ENCODE data around the gene CR1. TPM values are rescaled to one million over a fixed set of nuclear protein-coding genes. Genes with fewer than 3 reads are reported as not detected.
"Not testable (repeated sequence)": the region's sequence is repeated elsewhere in the genome, so short reads cannot be mapped to it uniquely, and the experiment has no call there.

CR1 gene
- total RNA-seq, 1 experiment from 2014 or later: not detected

DNA sequence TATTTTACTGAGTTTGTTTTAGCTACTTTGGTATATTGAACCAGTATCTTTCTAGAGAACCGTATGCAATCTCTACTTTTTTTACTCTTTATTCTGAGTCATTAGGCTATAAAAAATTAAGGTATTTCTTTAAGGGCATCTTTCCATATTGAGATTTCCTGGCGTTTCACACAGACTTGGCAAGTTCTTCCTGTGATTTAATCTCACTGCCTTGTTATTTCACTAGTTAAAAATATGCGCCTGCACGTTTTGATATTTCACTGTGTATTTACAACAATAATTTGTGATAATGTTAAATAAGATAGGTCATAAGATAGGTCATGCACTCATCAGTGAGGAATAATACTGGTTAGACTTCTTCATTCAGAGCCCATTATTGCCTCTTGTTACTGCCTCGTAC, 132.8 kb downstream of the CR1 start:
- no peaks in the 10 kb centered on the region for H3K36me3 ChIP-seq
- no peaks in the 10 kb centered on the region for H3K27me3 ChIP-seq (replicated peaks)
- H3K4me3 ChIP-seq: no peak overlapping the region
- H3K9me3 ChIP-seq (replicated peaks): no peaks in the 10 kb centered on the region
- no peak for DNase-seq (ENCODE audit: low read depth in 1 of 2, low spot score in 2 of 2)
- no peaks in the 10 kb centered on the region for H3K4me1 ChIP-seq (replicated peaks)
- H3K27ac ChIP-seq: no peak overlapping the region

- no peaks in the 10 kb centered on the region for H3K9me3 ChIP-seq (replicated peaks)
- H3K27ac ChIP-seq: no peak overlapping the region
- H3K36me3 ChIP-seq: no peaks in the 10 kb centered on the region
- H3K4me1 ChIP-seq (replicated peaks): no peaks in the 10 kb centered on the region
- no peak for DNase-seq (ENCODE audit: low read depth in 1 of 2, low spot score in 2 of 2)
- H3K4me3 ChIP-seq: no peak overlapping the region
- H3K27me3 ChIP-seq (replicated peaks): no peaks in the 10 kb centered on the region
These were observed 135.2 kb downstream of the CR1 start for GRCh38 chr1:207631137-207631536.

DNA sequence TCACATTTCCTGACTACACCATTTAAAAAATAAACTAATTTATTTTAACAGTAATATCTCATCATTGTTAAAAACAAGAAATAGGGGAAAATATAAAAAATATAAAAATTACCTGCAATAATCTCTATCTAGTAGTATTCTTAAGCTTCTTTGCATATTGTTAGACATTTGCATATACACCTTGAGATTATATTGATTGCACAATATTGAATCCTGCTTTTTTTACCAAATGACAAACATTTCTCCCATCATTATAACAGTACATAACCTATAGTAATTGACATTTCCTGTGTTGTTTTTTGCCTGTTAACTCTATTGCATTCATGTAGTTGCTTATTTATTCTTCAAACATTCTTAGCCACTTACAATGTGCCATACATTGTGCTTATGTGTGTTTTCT, 137.3 kb downstream of the CR1 start:
- no peaks in the 10 kb centered on the region for H3K27me3 ChIP-seq (replicated peaks)
- H3K27ac ChIP-seq: no peak overlapping the region
- H3K9me3 ChIP-seq (replicated peaks): no peaks in the 10 kb centered on the region
- no peak overlapping the region for H3K4me3 ChIP-seq
- H3K36me3 ChIP-seq: no peaks in the 10 kb centered on the region
- DNase-seq (ENCODE audit: low read depth in 1 of 2, low spot score in 2 of 2): no peak
- H3K4me1 ChIP-seq (replicated peaks): no peaks in the 10 kb centered on the region

DNA sequence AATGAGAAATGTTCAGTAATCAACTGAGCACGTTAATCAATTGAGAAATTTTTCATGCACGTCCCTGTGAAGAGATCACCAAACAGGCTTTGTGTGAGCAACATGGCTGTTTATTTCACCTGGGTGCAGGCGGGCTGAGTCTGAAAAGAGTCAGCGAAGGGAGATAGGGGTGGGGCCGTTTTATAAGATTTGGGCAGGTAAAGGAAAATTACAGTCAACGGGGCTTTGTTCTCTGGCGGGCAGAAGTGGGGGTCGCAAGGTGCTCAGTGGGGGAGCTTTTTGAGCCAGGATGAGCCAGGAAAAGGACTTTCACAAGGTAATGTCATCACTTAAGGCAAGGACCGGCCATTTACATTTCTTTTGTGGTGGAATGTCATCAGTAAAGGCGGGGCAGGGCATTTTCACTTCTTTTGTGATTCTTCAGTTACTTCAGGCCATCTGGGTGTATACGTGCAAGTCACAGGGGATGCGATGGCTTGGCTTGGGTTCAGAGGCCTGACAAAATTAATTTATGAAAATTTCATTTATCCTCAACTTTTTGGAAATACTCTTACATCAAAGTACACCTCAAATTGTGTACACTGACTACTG, 137.8 kb downstream of the CR1 start:
- H3K9me3 ChIP-seq (replicated peaks); H3K27me3 ChIP-seq (replicated peaks); H3K36me3 ChIP-seq; H3K27ac ChIP-seq; H3K4me1 ChIP-seq (replicated peaks); DNase-seq (ENCODE audit: low read depth in 1 of 2, low spot score in 2 of 2); H3K4me3 ChIP-seq: not testable (repeated sequence)

DNA sequence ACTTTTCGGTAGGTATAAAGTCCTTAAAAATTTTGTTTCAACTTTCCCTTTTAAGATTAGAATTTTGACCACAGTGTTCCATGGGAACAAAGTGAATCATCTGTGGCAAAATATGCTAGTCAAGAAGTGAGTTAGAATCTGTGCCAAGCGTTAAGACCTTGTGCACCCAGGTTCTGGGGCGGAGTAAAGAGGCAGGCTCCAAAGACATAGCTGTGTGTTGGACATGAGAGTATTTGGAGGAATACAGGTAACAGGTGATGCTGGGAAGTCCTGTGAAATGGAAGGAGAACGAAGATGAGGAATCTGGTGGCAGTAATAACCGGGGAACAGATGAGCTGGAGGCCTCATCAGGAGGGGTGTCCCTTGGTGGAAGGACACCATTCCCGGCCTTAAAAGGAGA, 138.3 kb downstream of the CR1 start:
- H3K27me3 ChIP-seq (replicated peaks); DNase-seq (ENCODE audit: low read depth in 1 of 2, low spot score in 2 of 2); H3K36me3 ChIP-seq; H3K27ac ChIP-seq; H3K9me3 ChIP-seq (replicated peaks); H3K4me1 ChIP-seq (replicated peaks); H3K4me3 ChIP-seq: not testable (repeated sequence)

- not testable (repeated sequence) for H3K9me3 ChIP-seq (replicated peaks); H3K27ac ChIP-seq; DNase-seq (ENCODE audit: low read depth in 1 of 2, low spot score in 2 of 2); H3K27me3 ChIP-seq (replicated peaks); H3K4me1 ChIP-seq (replicated peaks); H3K36me3 ChIP-seq; H3K4me3 ChIP-seq
These were observed 139.7 kb downstream of the CR1 start for GRCh38 chr1:207635569-207636186.

GRCh38 chr1:207638487-207639145, 142.7 kb downstream of the CR1 start:
- H3K27me3 ChIP-seq (replicated peaks): peaks cover 14% of the 10 kb centered on the region
- not testable (repeated sequence) for H3K9me3 ChIP-seq (replicated peaks); H3K4me1 ChIP-seq (replicated peaks); H3K27ac ChIP-seq; DNase-seq (ENCODE audit: low read depth in 1 of 2, low spot score in 2 of 2); H3K36me3 ChIP-seq; H3K4me3 ChIP-seq

GRCh38 chr1:207639362-207639761, 143.4 kb downstream of the CR1 start:
- H3K9me3 ChIP-seq (replicated peaks); H3K4me1 ChIP-seq (replicated peaks); H3K36me3 ChIP-seq; H3K27ac ChIP-seq; H3K4me3 ChIP-seq; DNase-seq (ENCODE audit: low read depth in 1 of 2, low spot score in 2 of 2): not testable (repeated sequence)
- H3K27me3 ChIP-seq (replicated peaks): peaks cover 20% of the 10 kb centered on the region

DNA sequence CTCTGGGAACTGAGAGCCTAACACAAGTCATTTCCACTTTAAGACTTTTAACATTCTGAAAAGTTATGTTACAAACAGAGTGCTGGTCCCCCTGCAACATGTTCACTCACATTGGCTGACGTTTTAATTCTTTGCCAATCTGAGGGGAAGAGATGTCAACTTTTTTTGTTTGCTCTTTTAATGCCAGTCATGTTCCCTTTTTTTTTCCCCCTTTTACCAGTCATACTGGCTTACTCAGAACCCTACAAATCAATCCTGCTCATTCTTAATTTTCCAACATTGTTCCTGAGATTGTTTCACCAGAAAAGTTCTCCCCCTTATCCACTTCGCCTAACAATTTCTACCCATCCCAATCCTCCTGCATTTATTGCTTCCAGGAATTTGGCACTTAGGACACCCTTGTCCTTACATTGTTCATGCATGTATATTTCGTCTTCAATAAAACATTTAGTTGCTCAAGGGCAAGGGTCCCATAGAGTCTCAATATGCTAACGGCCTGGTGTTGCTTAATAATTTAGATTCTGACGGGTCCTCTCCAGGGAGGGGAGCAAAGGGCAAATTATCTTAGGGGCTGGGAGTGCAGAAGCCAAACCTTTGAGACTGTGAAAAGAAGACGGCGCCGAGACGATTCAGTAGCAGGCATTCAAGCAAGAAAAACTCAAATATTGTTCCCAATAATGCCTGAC, 148.4 kb downstream of the CR1 start:
- Histone ChIP-seq H3K4me1 (replicated peaks) (peaks cover 4% of the 10 kb centered on the region; the same call in 1 of the 2 replicates), H3K9me3 (replicated peaks) (no peaks in the 10 kb centered on the region), H3K4me3 (peak overlapping the region; percentile 37; the same call in 1 of the 2 replicates), H3K27me3 (replicated peaks) (peaks cover 30% of the 10 kb centered on the region), H3K36me3 (no peaks in the 10 kb centered on the region), H3K27ac (no peak overlapping the region)
- DNase-seq (ENCODE audit: low read depth in 1 of 2, low spot score in 2 of 2): no peak

DNA sequence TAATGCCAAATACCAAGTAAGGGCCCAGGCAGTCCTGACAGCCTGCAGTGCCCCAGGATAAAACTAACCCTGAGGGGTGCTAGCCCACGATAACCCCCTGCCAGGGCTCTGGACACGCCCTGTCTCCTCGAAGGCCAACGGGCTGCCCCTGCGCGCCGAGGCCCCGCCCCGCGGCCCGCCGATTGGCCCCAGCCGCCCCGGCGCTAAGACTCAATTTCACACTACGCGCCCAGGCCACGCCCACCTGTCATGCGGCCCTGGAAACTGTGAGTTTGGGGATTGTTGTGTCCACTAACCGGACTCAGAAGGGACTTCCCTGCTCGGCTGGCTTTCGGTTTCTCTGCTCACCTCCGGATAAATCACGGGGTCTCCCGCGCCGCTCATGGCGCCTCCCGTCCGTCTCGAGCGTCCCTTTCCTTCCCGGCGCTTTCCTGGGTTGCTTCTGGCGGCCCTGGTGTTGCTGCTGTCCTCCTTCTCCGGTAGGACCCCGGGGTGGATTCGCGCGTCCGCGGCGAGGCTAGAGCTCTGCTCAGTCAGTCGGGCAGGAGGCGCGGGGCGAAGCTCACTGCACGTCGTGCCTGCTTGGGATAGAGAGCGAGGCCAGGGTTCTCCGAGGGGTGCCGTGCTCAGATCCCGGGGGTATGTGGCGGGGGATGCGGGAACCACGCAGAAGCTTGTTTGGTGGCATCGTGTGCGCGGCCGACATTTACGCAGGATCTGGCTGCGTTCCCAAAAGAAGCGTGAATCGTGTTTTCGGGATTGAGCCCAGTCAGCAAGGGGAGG, 149.1 kb downstream of the CR1 start, which contains the start of gene CR1L:
Gene CR1L, plus strand, starts transcription at position 282 of the 783 bp plus-strand sequence. Its CDS starts 101 bp downstream, at position 383.
- peak; percentile 9 to 54 for DNase-seq (ENCODE audit: low read depth in 1 of 2, low spot score in 2 of 2)

DNA sequence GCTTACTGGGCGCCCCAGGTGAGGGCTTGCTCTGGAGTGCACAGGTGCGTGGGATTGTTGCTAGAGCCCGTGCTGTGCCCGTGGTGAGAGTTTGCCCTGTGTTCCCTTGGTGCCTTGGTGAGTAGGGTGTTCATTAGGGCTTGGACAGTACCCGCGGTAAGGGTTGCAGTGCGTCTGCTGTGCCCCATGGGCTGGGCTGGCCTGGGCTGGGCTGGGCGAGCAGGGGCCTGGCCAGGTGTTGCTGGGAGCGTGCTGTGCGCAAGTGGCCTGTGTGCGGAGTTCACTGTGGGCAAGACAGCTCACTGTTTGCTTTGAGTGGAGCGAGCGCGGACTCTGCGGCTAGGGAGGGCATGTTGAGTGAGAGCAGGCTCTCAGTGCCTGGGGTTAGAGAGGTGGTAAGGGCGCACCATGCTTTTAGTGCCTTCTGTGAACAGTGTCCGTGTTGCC, 149.7 kb downstream of the CR1 start:
- peaks cover 4% of the 10 kb centered on the region; the same call in 1 of the 2 replicates for H3K4me1 ChIP-seq (replicated peaks)
- no peak overlapping the region for H3K27ac ChIP-seq
- H3K4me3 ChIP-seq: no peak overlapping the region
- no peaks in the 10 kb centered on the region for H3K9me3 ChIP-seq (replicated peaks)
- no peak for DNase-seq (ENCODE audit: low read depth in 1 of 2, low spot score in 2 of 2)
- H3K27me3 ChIP-seq (replicated peaks): peaks cover 31% of the 10 kb centered on the region
- no peaks in the 10 kb centered on the region for H3K36me3 ChIP-seq

More for the DNA sequence above, 149.1 kb downstream of the CR1 start, which contains the start of gene CR1L:
- peaks cover 28% of the 10 kb centered on the region for H3K27me3 ChIP-seq (replicated peaks)
- peaks cover 4% of the 10 kb centered on the region; the same call in 1 of the 2 replicates for H3K4me1 ChIP-seq (replicated peaks)
- no peaks in the 10 kb centered on the region for H3K36me3 ChIP-seq
- H3K27ac ChIP-seq: no peak within 1 kb of the TSS
- H3K4me3 ChIP-seq: peak within 1 kb of the TSS; percentile 37
- no peaks in the 10 kb centered on the region for H3K9me3 ChIP-seq (replicated peaks)

- H3K27me3 ChIP-seq (replicated peaks): peaks cover 31% of the 10 kb centered on the region
- no peak for DNase-seq (ENCODE audit: low read depth in 1 of 2, low spot score in 2 of 2)
- no peak overlapping the region for H3K27ac ChIP-seq
- H3K9me3 ChIP-seq (replicated peaks): no peaks in the 10 kb centered on the region
- H3K4me3 ChIP-seq: no peak overlapping the region
- no peaks in the 10 kb centered on the region for H3K36me3 ChIP-seq
- H3K4me1 ChIP-seq (replicated peaks): peaks cover 4% of the 10 kb centered on the region; the same call in 1 of the 2 replicates
These were observed 150.2 kb downstream of the CR1 start for GRCh38 chr1:207646171-207646570.

- peaks cover 31% of the 10 kb centered on the region for H3K27me3 ChIP-seq (replicated peaks)
- DNase-seq (ENCODE audit: low read depth in 1 of 2, low spot score in 2 of 2): no peak
- no peak overlapping the region for H3K4me3 ChIP-seq
- no peaks in the 10 kb centered on the region for H3K36me3 ChIP-seq
- no peak overlapping the region for H3K27ac ChIP-seq
- H3K9me3 ChIP-seq (replicated peaks): no peaks in the 10 kb centered on the region
- H3K4me1 ChIP-seq (replicated peaks): peaks cover 4% of the 10 kb centered on the region; the same call in 1 of the 2 replicates
These were observed 151.1 kb downstream of the CR1 start for GRCh38 chr1:207646944-207647579.
